Trophoblast cell (in vitro differentiated cells and primary cell): ENCODE results near the gene CXCR5.

Source experiments
- DNase-seq, 2 donors: peaks; one replicate each; pipeline ENCODE4 v3.0.0-alpha.2; 2016
- H2AFZ ChIP-seq: 2 replicates; pipeline ENCODE4 v1.6.1; 2013; ENCODE audit warnings: low read length, moderate library complexity, mild to moderate bottlenecking; ENCODE audit not compliant: insufficient read depth, poor library complexity
- H2AK5ac ChIP-seq: 2 replicates; pipeline ENCODE4 v1.6.1; 2013; ENCODE audit warnings: mild to moderate bottlenecking, low read length
- H2BK120ac ChIP-seq: 2 replicates; pipeline ENCODE4 v1.6.1; 2013; ENCODE audit warnings: low read length, mild to moderate bottlenecking, moderate library complexity; ENCODE audit not compliant: insufficient read depth, poor library complexity
- H2BK12ac ChIP-seq: 2 replicates; pipeline ENCODE4 v1.6.1; 2013; ENCODE audit warnings: mild to moderate bottlenecking, low read length, moderate library complexity
- H2BK5ac ChIP-seq: 2 replicates; pipeline ENCODE4 v1.6.1; 2013; ENCODE audit warnings: low read length, low read depth, moderate library complexity, mild to moderate bottlenecking; ENCODE audit not compliant: poor library complexity
- H3K14ac ChIP-seq: 2 replicates; pipeline ENCODE4 v1.6.1; 2013; ENCODE audit warnings: mild to moderate bottlenecking, low read length
- H3K18ac ChIP-seq: 2 replicates; pipeline ENCODE4 v1.6.1; 2013; ENCODE audit warnings: mild to moderate bottlenecking, low read length
- H3K23ac ChIP-seq: 2 replicates; pipeline ENCODE4 v1.6.1; 2013; ENCODE audit warnings: low read length
- H3K27ac ChIP-seq: 2 replicates; pipeline ENCODE4 v1.5.1; 2013; ENCODE audit warnings: low read depth, mild to moderate bottlenecking, inconsistent platforms, low read length, moderate library complexity
- H3K27me3 ChIP-seq: 2 replicates; pipeline ENCODE4 v1.6.1; 2013; ENCODE audit warnings: inconsistent platforms, mild to moderate bottlenecking, low read length, moderate library complexity; ENCODE audit not compliant: insufficient read depth
- H3K36me3 ChIP-seq, 2 experiments: 1 replicate in 1 of 2; 2 replicates in 1 of 2; pipeline ENCODE4 v1.6.1; 2013; ENCODE audit warnings: low read length in 2 of 2, mild to moderate bottlenecking in 2 of 2, moderate library complexity in 1 of 2; ENCODE audit not compliant: insufficient read depth in 2 of 2, control insufficient read depth in 1 of 2
- H3K4ac ChIP-seq: 2 replicates; pipeline ENCODE4 v1.6.1; 2013; ENCODE audit warnings: low read depth, mild to moderate bottlenecking, low read length, moderate library complexity
- H3K4me1 ChIP-seq, 2 experiments: 1 replicate in 1 of 2; 2 replicates in 1 of 2; pipeline ENCODE4 v1.6.1; 2013; ENCODE audit warnings: low read length in 2 of 2, mild to moderate bottlenecking in 2 of 2, moderate library complexity in 1 of 2; ENCODE audit not compliant: insufficient read depth in 2 of 2, control insufficient read depth in 1 of 2
- H3K4me2 ChIP-seq: 2 replicates; pipeline ENCODE4 v1.6.1; 2013; ENCODE audit warnings: inconsistent platforms, mild to moderate bottlenecking, low read length, moderate library complexity
- H3K4me3 ChIP-seq: 2 replicates; pipeline ENCODE4 v1.5.1; 2013; ENCODE audit warnings: mild to moderate bottlenecking, low read depth, low read length, inconsistent platforms
- H3K79me1 ChIP-seq: one replicate; pipeline ENCODE4 v1.6.1; 2013; ENCODE audit warnings: low read length
- H3K79me2 ChIP-seq: 2 replicates; pipeline ENCODE4 v1.6.1; 2013; ENCODE audit warnings: low read length, mild to moderate bottlenecking; ENCODE audit not compliant: control insufficient read depth, insufficient read depth, poor library complexity
- H3K9ac ChIP-seq: 2 replicates; pipeline ENCODE4 v1.6.1; 2013; ENCODE audit warnings: mild to moderate bottlenecking, low read length
- H3K9me3 ChIP-seq: 2 replicates; pipeline ENCODE4 v1.6.1; 2013; ENCODE audit warnings: low read depth, mild to moderate bottlenecking, control low read depth, inconsistent platforms, low read length; ENCODE audit not compliant: insufficient read depth
- H4K12ac ChIP-seq: 2 replicates; pipeline ENCODE4 v1.6.1; 2013; ENCODE audit warnings: low read depth, mild to moderate bottlenecking, low read length, moderate library complexity
- H4K8ac ChIP-seq: 2 replicates; pipeline ENCODE4 v1.6.1; 2013; ENCODE audit warnings: low read depth, mild to moderate bottlenecking, low read length, moderate library complexity
- H4K91ac ChIP-seq: one replicate; pipeline ENCODE4 v1.6.1; 2013; ENCODE audit warnings: low read depth, mild to moderate bottlenecking, low read length, moderate library complexity
- WGBS: extraction: QIAGEN DNeasy Blood & Tissue Kit; methylation state at CpG from one replicate; pipeline ENCODE4 v1.1.7; 2013; ENCODE audit warnings: missing lambda C conversion rate; ENCODE audit not compliant: insufficient read length, insufficient coverage; ENCODE audit errors: extremely low coverage; 5-methylcytosine and 5-hydroxymethylcytosine counted together

The CXCR5 gene

GRCh38 chr11:118894192-118894591 is 10.5 kb downstream of the CXCR5 start:
- Histone ChIP-seq H2BK5ac (no peak overlapping the region), H3K9me3 (no peaks in the 10 kb centered on the region), H2AK5ac (no peak overlapping the region), H3K27ac (no peak overlapping the region), H3K9ac (no peak overlapping the region), H3K18ac (no peak overlapping the region), H3K4me2 (no peak overlapping the region), H3K4me3 (no peak overlapping the region), H3K27me3 (no peaks in the 10 kb centered on the region), H4K12ac (no peak overlapping the region), H2BK12ac (no peak overlapping the region), H3K4me1 (peaks cover 11 to 12% of the 10 kb centered on the region in 2 experiments), H3K14ac (no peak overlapping the region), H3K4ac (no peak overlapping the region), H3K79me2 (no peaks in the 10 kb centered on the region), H4K8ac (no peak overlapping the region), H4K91ac (no peak overlapping the region), H2BK120ac (no peak overlapping the region), H3K79me1 (peaks cover 4% of the 10 kb centered on the region), H3K23ac (no peak overlapping the region), H2AFZ (no peak overlapping the region), H3K36me3 (peaks cover 22 to 31% of the 10 kb centered on the region in 2 experiments)
- no peak for DNase-seq
- WGBS: no CpG with 5 or more reads among the region's 19 CpGs

- H3K27ac ChIP-seq: no peak overlapping the region
- H3K23ac ChIP-seq: no peak overlapping the region
- H3K14ac ChIP-seq: no peak overlapping the region
- H3K9me3 ChIP-seq: no peaks in the 10 kb centered on the region
- no peak overlapping the region for H2AFZ ChIP-seq
- DNase-seq: no peak
- H3K4me2 ChIP-seq: no peak overlapping the region
- no peak overlapping the region for H3K4ac ChIP-seq
- H3K4me3 ChIP-seq: no peak overlapping the region
- H4K12ac ChIP-seq: no peak overlapping the region
- H2BK120ac ChIP-seq: no peak overlapping the region
- H2AK5ac ChIP-seq: no peak overlapping the region
- H3K18ac ChIP-seq: no peak overlapping the region
- no peak overlapping the region for H4K91ac ChIP-seq
- H3K79me1 ChIP-seq: no peaks in the 10 kb centered on the region
- no peak overlapping the region for H4K8ac ChIP-seq
- H2BK12ac ChIP-seq: no peak overlapping the region
- no peak overlapping the region for H2BK5ac ChIP-seq
- no CpG with 5 or more reads among the region's 26 CpGs for WGBS
- no peaks in the 10 kb centered on the region for H3K79me2 ChIP-seq
- H3K9ac ChIP-seq: no peak overlapping the region
- H3K27me3 ChIP-seq: no peaks in the 10 kb centered on the region
- peaks cover 0 to under 1% of the 10 kb centered on the region in 2 experiments for H3K4me1 ChIP-seq
- H3K36me3 ChIP-seq: peaks cover 34 to 43% of the 10 kb centered on the region in 2 experiments
Measured at GRCh38 chr11:118895093-118896039, 11.7 kb downstream of the CXCR5 start.

- Histone ChIP-seq H3K14ac (no peak overlapping the region), H3K9me3 (no peaks in the 10 kb centered on the region), H3K4me3 (no peak overlapping the region), H3K4ac (no peak overlapping the region), H3K4me2 (no peak overlapping the region), H3K4me1 (no peaks in the 10 kb centered on the region), H3K9ac (no peak overlapping the region), H3K79me1 (no peaks in the 10 kb centered on the region), H2BK5ac (no peak overlapping the region), H3K27ac (no peak overlapping the region), H3K79me2 (no peaks in the 10 kb centered on the region), H3K36me3 (peaks cover 45 to 54% of the 10 kb centered on the region in 2 experiments), H4K12ac (no peak overlapping the region), H3K18ac (no peak overlapping the region), H2AK5ac (no peak overlapping the region), H3K27me3 (no peaks in the 10 kb centered on the region), H2BK120ac (no peak overlapping the region), H4K91ac (no peak overlapping the region), H4K8ac (no peak overlapping the region), H2BK12ac (no peak overlapping the region), H3K23ac (no peak overlapping the region), H2AFZ (no peak overlapping the region)
- WGBS: no CpG with 5 or more reads among the region's 10 CpGs
- DNase-seq: no peak
Measured at GRCh38 chr11:118896472-118896913, 12.8 kb downstream of the CXCR5 start.

GRCh38 chr11:118896921-118897591 is 13.4 kb downstream of the CXCR5 start:
- Histone ChIP-seq H2BK120ac (no peak overlapping the region), H2BK12ac (no peak overlapping the region), H3K23ac (no peak overlapping the region), H4K12ac (no peak overlapping the region), H4K91ac (no peak overlapping the region), H3K9me3 (no peaks in the 10 kb centered on the region), H2AFZ (no peak overlapping the region), H4K8ac (no peak overlapping the region), H3K27me3 (no peaks in the 10 kb centered on the region), H3K18ac (no peak overlapping the region), H3K27ac (no peak overlapping the region), H3K4me3 (no peak overlapping the region), H3K36me3 (peaks cover 51 to 60% of the 10 kb centered on the region in 2 experiments), H3K79me1 (no peaks in the 10 kb centered on the region), H3K9ac (no peak overlapping the region), H3K14ac (no peak overlapping the region), H3K4me1 (no peaks in the 10 kb centered on the region), H3K4ac (no peak overlapping the region), H2AK5ac (no peak overlapping the region), H2BK5ac (no peak overlapping the region), H3K4me2 (no peak overlapping the region), H3K79me2 (no peaks in the 10 kb centered on the region)
- WGBS: no CpG with 5 or more reads among the region's 12 CpGs
- DNase-seq: no peak
